ENCODE results near the gene SLC46A3.

SLC46A3 gene

DNA sequence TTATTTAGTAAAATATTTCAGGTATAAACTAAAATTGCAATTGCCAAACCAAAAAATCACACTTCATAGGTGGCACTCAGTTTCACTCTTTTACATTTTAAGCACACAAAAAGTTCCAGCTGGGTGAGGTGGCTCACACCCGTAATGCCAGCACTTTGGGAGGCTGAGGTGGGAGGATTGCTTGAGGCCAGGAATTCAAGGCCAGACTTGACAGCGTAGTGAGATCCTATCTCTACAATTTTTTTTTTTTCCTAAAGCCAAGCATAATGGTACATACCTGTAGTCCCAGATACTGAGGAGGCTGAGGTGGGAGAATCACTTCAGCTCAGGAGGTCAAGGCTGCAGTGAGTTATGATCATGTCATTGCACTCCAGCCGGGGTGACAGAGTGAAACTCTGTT lies 20.6 kb upstream of the SLC46A3 start:
- in situ Hi-C loops (cut with MboI; ENCODE audit: low pct_unique_long_range_greater_than_20kb, low sequenced_read_pairs): no loop called here
- DNase-seq: no peak

DNA sequence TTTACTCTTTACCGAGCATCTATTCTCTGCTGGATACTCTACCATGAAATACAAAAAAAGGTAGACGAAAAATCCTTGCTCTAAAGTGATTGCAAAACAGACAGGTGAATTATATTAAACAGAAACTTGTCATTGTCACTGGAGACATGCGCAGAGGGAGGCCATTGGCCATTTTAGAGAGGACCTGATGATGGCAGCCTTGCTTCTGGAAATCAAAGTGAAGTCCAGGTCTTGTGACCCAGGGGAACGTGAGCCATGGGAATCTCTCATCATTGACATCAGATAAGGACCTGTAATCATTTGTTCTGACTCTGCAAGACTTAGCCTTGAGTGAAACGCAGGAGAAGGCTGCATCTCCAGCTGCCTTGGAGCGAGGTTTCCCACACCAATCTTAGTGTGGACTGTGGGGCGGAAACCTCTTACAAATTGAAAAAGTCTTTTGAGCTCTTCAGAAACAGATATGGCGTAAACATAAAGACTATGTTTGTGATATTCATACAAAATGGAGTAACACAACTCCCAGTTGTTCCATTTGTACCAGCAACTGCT lies 16.8 kb upstream of the SLC46A3 start:
- no peak for DNase-seq
- in situ Hi-C loops (cut with MboI; ENCODE audit: low pct_unique_long_range_greater_than_20kb, low sequenced_read_pairs): no loop called here

DNA sequence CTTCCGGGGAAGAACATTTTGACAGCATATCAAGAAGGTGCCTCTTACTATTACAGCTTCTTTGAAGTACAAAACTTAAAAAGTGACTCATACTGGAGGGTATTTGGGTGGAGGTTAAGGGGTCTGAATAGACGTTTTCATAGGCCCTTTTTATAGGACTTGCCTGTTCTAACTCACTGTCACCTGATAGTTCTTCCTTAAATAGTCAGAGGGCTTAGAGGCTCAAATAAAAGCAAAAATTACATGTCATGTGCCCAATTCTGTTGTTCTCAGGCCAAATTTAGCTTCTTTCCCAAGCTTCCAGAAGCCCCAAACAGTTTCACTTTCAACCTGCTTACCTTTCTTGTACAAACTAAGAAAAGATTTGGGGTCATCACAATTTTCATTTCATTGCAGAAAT lies 16.1 kb upstream of the SLC46A3 start:
- no peak for DNase-seq
- in situ Hi-C loops (cut with MboI; ENCODE audit: low pct_unique_long_range_greater_than_20kb, low sequenced_read_pairs): no loop called here

DNA sequence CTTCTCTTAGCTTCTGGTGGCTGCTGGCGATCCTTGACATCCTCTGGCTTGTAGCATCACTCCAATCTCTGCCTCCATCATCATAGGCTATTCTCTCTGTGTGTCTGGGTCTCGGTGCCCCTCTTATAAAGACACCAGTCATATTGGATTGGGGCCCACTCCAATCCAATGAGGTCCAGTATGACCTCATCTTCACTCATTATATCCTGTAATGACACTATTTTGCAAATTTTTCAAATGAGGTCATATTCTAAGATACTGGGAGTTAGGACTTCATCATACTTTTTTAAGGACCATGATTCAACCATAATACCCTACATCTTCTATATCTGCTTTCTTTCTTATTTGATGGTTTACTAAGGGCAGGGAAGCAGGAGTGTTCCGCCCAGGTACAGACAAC lies 12.0 kb upstream of the SLC46A3 start:
- in situ Hi-C loops (cut with MboI; ENCODE audit: low pct_unique_long_range_greater_than_20kb, low sequenced_read_pairs): no loop called here
- DNase-seq: no peak

DNA sequence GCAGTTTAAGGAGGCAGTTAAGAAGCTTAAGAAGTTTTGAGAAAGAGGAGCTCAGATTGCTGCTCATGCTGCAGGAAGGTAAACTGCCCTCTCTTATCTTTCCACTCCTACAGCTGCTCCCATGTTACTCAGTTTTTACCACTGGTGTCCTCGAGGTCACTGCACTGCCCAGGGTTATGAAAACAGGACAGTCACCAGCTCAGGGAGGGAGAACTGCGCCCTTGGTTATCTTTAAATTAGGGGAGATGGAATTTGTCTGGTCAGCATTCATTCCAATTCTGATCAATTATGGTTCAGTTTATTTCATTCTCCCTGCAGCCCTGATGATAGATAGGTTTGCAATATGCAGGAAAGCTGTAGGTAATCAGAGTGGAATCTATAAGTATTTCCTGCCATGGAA lies 10.8 kb upstream of the SLC46A3 start:
- in situ Hi-C loops (cut with MboI; ENCODE audit: low pct_unique_long_range_greater_than_20kb, low sequenced_read_pairs): no loop called here
- no peak for DNase-seq

DNA sequence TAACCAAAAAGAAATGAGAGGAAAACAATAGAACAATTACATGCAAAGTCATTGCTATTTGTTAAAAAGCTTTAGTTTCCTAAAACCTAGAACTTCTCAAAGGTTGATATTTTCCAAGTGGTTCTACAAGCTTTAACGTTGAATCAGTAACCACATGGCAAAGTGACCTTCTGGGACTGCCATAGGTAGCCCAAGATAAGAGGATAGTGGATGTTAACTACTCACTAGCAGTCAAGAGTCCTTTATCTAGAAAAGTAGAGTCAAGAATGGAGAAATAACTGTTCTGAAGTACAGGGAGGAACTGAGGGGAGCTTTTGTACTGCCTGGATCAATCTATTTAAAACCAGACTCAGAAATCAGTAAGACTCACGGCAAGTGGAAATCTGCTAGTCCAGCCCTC lies 9.9 kb upstream of the SLC46A3 start:
- DNase-seq: no peak
- in situ Hi-C loops (cut with MboI; ENCODE audit: low pct_unique_long_range_greater_than_20kb, low sequenced_read_pairs): no loop called here

DNA sequence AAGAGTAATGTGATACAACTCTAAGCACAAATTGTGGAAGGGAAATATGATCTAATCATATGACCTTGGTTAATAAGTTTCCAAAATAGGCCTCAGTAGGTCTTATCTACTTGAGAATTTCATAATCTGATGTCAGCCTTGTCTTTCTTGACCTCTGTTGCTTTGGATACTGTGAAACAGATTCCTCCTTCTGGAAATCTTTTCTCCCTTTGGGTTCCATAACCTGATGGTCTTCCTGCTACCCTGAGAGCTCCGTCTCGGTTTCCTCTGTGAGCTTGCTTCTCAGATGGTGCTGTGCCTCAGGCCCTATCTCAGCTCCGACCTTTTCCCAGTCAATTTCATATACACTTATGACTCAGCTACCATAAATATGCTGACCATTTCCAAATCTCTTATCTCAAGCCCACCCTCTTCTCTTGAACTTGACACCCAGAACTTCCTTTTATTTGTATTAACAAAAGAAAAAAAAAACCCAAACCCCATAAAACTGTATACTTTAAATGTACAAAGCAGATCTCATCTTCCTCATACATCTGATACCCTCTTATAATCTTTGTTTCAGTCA lies 6.4 kb upstream of the SLC46A3 start:
- in situ Hi-C loops (cut with MboI; ENCODE audit: low pct_unique_long_range_greater_than_20kb, low sequenced_read_pairs): no loop called here
- no peak for DNase-seq

DNA sequence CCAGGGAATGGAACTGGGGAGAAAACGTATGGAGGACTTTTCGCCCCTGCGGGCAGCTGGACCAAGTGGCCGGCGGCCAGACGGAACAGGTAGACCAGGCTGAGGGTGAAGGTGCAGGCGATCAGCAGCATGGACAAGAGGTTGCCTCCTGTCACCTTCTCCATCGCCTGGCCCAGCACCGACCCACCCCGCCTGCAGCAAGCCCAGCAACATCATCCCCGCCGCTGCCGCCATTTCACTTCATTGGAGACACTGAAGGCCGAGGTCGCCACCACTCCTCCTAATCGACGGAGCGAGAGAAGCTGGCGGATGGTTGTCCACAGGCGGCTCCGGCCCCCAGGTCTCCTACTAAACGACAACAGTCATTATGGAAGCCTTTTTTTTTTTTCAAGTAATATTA lies 5.0 kb upstream of the SLC46A3 start:
- DNase-seq: no peak
- in situ Hi-C loops (cut with MboI; ENCODE audit: low pct_unique_long_range_greater_than_20kb, low sequenced_read_pairs): no loop called here

DNA sequence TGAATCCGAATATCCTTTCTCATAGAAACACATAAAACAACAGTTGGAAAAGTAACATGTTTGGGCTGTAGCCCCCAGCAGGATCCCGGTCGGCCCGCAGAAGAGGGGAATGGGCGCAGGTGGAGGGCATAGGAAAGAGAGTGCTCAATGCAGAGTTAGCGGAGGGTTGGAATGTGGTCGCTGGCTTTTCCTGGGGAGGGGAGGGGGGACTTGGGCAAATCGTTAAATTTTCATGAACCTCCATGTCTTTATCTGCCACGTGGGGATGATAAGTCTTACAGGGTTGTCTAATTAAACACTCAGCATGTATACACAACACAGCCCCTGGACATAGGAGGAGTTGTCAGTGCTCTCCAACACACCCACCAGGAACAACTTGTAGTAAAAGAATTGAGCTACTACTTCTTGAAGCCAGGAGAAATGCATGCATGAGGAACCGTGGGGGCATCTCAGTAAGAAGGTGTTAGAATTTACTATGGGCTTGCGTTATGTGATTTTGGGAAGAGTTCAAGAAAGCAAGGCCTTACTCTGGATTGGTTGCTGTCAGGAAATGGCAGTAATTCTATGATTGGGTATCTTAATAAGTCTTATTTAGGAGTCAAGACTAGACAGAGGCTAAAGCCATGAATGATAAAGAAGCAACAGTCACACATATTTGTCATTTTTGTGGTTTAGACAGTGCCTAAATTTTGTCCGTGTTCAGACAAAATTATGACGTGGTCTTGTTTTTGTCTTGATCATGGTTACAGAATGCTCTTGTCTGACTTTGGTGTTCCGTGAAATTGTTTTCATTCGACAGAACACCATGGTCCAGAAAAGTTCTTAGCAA lies 671 bp upstream of the SLC46A3 start:
- in situ Hi-C loops (cut with MboI; ENCODE audit: low pct_unique_long_range_greater_than_20kb, low sequenced_read_pairs): no loop called here
- DNase-seq: no peak

DNA sequence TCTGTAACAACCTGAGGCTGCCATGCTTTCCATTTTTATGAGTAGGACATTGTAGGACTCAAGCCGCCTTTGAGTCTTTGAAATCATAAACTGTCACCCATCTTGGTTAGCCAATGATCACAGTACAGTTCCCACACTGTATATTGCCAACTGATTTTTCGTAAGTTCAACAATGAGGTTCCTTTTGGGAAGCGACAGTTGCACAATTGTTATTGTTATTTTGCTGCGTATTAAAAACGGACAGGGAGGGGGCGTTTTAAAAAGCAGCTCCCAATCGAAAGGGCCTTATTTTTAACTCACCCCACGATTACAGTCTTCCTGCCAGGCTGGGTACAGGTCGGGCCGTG lies 601 bp downstream of the SLC46A3 start:
- DNase-seq: no peak
- in situ Hi-C loops (cut with MboI; ENCODE audit: low pct_unique_long_range_greater_than_20kb, low sequenced_read_pairs): no loop called here

DNA sequence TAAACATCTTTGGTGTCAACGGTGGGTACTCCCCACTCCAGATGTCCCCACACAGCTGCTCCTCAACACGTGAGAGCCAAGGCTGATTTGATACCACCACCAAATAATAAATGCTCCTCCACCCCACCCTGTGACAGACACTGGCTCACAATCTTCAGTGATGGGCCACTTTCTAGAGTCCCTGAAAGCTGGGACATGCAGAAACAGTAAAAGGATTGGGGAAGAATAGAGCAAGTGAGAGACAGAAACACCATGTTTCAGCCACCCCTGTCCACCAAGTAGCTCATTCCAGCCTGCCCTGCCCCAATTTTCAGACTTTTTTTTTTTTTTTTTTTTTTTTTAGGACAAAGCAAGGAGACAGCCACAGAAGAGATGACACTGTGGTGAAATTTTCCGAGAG lies 1.6 kb downstream of the SLC46A3 start:
- no peak for DNase-seq
- in situ Hi-C loops (cut with MboI; ENCODE audit: low pct_unique_long_range_greater_than_20kb, low sequenced_read_pairs): no loop called here

DNA sequence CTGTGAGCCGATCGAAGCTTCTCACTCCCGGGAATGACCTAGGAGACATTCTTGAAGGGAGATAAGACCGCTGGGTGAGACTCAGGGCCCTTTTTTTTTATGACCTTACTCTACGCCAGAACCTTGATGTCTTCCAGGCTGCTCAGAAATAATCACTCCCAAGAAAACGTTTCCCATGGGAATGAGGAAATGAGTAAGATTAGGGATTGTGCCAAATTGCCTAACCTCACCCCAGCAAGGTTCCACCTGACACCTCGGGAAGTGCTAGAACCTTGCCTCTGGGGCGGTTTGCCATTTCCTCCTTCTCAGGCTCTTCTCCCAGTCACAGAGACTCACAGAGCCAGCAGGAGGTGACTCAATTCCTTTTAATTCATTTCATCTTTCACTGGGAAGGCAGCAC lies 2.3 kb downstream of the SLC46A3 start:
- in situ Hi-C loops (cut with MboI; ENCODE audit: low pct_unique_long_range_greater_than_20kb, low sequenced_read_pairs): no loop called here
- DNase-seq: no peak

DNA sequence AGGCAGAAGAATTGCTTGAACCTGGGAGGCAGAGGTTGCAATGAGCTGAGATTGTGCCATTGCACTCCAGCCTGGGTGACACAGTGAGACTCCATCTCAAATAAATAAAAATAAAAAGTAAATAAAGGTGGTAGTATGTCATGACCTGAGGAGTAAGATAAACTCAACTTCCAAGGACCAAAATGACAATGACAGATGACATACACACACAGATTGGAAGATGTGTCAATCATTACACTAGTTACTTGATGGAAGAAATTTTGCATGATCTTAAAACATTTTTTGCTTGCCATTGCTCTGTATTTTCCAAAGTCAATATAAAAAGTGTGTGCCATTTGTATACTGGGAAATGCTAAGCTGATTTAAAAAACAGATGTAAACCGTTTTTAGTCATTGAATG lies 4.1 kb downstream of the SLC46A3 start:
- in situ Hi-C loops (cut with MboI; ENCODE audit: low pct_unique_long_range_greater_than_20kb, low sequenced_read_pairs): no loop called here
- DNase-seq: no peak

DNA sequence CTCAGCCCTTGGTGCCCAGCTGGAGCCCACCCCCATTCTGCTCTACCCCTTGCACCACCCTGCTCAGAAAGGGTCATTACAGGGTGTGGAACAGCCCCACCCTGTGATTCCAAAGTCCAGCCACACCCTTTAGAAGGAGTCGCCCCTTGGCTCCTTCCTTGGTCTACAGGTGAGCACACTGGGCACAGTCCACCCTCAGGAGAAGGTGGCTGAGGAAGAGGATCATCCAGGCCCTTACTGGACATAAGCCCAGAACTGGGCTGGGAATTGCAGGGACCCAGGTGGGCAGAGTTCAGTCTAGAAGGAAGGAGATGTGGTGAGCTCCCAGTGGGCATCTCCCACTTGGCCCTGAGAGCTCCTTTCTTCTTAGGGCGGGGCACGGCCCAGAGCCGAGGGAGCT lies 8.6 kb downstream of the SLC46A3 start:
- in situ Hi-C loops (cut with MboI; ENCODE audit: low pct_unique_long_range_greater_than_20kb, low sequenced_read_pairs): no loop called here
- DNase-seq: no peak

DNA sequence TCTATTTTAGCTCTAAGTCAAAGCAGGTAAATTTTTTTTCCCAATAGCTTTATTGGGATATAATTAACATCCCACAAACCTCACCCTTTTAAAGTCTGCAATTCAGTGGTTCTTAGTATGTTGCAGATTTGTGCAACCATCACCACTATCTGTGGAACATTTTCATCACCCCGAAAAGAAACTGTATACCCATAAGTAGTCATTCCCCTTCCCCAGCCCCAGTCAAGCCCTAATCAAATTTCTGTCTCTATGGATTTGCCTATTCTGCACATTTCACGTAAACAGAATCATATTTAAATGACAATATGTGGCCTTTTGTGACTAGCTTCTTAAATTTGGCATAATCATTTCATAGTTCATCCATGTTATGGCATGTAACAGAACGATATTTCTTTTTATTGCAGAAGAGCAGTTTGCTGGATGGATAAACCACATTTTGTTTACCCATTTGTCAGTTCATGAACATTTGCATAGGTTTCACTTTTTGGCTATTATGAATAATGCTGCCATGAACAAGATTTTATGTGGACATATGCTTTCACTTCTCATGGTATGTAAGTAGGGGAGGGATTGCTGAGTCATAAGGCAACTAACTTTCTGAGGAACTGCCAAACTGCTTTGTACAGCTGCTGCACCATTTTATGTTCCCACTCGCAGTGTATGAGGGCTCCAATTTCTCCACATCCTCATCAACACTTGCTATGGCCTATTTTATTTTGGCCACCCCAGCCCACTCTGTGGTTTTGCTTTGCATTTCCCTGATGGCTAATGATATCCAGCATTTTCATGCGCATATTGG lies 10.9 kb downstream of the SLC46A3 start:
- in situ Hi-C loops (cut with MboI; ENCODE audit: low pct_unique_long_range_greater_than_20kb, low sequenced_read_pairs): no loop called here
- DNase-seq: peak; percentile 45

DNA sequence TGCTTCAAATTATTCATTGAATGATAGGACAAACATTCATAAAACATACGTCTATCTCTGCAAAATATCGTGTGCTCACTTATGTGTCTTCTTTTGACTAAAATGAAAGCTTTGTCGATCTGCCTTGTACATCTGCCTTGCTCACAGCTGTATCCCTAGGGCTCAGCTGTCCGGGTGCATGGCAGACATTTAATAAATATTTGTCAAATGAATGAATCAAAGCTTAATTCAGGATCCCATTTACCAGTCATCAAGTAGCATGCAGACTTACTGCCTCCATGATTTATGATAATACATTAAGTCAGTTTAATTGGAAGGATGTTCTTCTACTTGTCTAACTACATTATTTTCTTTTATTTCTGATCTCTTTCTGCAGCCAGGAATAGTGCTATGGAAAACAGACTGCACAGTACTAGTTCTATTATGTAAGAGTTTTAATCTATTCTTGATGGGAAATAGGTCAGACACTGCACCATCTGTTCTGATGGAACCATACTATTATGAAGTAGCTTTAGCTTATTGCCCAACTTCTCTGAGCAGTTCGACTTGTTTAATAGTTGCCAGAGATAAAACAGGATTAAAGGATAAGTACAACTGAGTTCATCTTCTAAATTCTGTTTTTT lies 13.2 kb downstream of the SLC46A3 start:
- DNase-seq: no peak
- in situ Hi-C loops (cut with MboI; ENCODE audit: low pct_unique_long_range_greater_than_20kb, low sequenced_read_pairs): no loop called here

DNA sequence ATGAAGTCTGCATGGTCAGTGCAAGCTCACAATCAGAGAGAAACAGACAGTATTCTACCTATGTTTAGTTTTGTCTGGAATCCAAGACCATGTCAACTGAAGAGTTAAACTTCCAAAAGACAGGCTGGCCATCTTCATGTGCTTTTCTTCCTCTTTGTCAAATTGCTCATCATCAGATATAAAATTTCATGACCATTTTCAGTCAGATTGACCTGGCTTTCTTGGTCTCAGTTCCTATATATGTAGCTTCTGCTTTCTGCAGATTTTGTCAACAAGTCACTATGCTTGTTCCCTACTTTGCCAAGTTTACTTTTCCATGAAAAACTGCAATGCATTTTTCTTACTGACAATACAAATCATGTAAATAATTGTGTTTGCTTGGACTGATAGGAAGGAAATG lies 13.9 kb downstream of the SLC46A3 start:
- no peak for DNase-seq
- in situ Hi-C loops (cut with MboI; ENCODE audit: low pct_unique_long_range_greater_than_20kb, low sequenced_read_pairs): no loop called here

DNA sequence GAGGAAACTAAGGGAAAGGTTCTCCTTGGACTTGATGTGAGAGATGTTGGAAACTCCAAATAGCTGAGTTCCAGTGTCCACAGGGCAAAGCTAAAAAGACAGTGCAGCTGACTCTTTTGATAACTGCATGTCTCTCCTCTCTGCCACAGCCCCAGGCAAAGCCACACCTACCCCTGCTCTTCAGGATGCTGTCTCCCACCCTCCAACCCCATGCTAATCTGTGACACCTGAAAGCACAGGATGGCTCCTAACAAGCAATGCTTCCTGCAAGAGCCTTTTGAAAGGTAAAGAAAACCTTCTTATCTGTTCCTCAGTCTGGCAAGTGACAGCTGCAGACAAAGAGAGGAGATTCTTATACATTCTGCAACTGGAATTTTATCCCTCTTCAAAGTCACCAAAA lies 14.5 kb downstream of the SLC46A3 start:
- no peak for DNase-seq
- in situ Hi-C loops (cut with MboI; ENCODE audit: low pct_unique_long_range_greater_than_20kb, low sequenced_read_pairs): no loop called here

DNA sequence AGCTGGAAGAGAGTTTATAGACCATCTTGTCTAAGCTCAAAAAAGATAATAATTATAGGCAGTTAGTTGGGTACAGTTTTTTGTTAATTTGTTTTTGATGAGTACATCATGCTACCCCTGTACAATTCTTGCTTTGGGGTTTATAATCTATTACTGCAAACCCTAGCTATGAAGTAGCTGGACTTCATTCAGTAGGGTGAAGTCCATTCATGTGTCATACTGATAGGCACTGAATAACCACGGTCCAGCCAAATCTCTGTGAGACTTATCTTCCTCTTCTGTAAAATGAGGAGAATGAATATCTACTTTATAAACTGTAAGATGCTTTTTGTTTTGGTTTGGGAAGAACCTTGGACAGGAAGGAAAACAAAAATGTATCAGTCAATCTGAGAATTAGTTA lies 19.5 kb downstream of the SLC46A3 start:
- DNase-seq: no peak
- in situ Hi-C loops (cut with MboI; ENCODE audit: low pct_unique_long_range_greater_than_20kb, low sequenced_read_pairs): no loop called here

DNA sequence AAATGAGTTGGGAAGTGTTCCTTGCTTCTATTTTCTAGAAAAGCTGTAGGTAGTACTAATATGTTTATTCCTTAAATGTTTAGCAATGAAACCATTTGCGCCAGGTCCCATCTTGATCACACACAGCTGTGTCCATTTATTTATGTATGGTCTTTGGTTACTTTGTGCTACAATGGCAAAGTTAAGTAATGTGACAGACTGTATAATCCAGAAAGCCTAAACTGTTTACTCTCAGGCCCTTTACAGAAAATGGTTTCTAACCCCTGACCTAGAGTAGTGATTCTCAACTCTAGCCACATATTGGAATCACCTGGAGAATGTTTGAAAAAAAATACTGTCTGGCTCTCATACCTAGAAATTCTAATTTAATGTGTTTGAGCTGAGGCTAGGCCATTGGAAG lies 21.3 kb downstream of the SLC46A3 start:
- in situ Hi-C loops (cut with MboI; ENCODE audit: low pct_unique_long_range_greater_than_20kb, low sequenced_read_pairs): no loop called here

More for the DNA sequence above, 21.3 kb downstream of the SLC46A3 start:
- DNase-seq: no peak
